Inflammatory macrophage treated with lipopolysaccharide for 4 hours (primary cell): ENCODE measurements around the gene OR10H3.
"Not testable (repeated sequence)": the region's sequence is repeated elsewhere in the genome, so short reads cannot be mapped to it uniquely, and the experiment has no call there.

Experiments used
- DNase-seq: peaks from one replicate; pipeline ENCODE4 v3.0.0-alpha.2; 2020

Gene OR10H3

GRCh38 chr19:15737722-15738121 is at the start of gene OR10H3:
Gene OR10H3 (plus strand): TSS chr19:15737985. CDS start chr19:15741393, 3,408 bp downstream.
- DNase-seq: no peak

- DNase-seq: no peak
Measured at GRCh38 chr19:15696654-15697194, 41.1 kb upstream of the OR10H3 start.

- DNase-seq: no peak
Measured at GRCh38 chr19:15701757-15702533, 35.8 kb upstream of the OR10H3 start.

GRCh38 chr19:15702534-15702930 is 35.3 kb upstream of the OR10H3 start:
- DNase-seq: peak; percentile 51

GRCh38 chr19:15714638-15715037 is 23.1 kb upstream of the OR10H3 start:
- no peak for DNase-seq

- DNase-seq: no peak
Measured at GRCh38 chr19:15715642-15716041, 22.1 kb upstream of the OR10H3 start.

GRCh38 chr19:15717809-15718208 is 20.0 kb upstream of the OR10H3 start:
- no peak for DNase-seq

GRCh38 chr19:15721268-15721667 is 16.5 kb upstream of the OR10H3 start:
- no peak for DNase-seq

GRCh38 chr19:15722956-15723355 is 14.8 kb upstream of the OR10H3 start:
- no peak for DNase-seq

GRCh38 chr19:15727724-15728123 is 10.1 kb upstream of the OR10H3 start, which contains the start of gene OR10H2:
Gene OR10H2 (plus strand): TSS chr19:15728024. CDS start chr19:15728044, 20 bp downstream.
- DNase-seq: no peak

- DNase-seq: no peak
Measured at GRCh38 chr19:15730538-15730937, 7.2 kb upstream of the OR10H3 start.

GRCh38 chr19:15732388-15732787 is 5.4 kb upstream of the OR10H3 start:
- DNase-seq: no peak

GRCh38 chr19:15733895-15734294 is 3.9 kb upstream of the OR10H3 start:
- DNase-seq: no peak

GRCh38 chr19:15740785-15741184 is 3.0 kb downstream of the OR10H3 start:
- DNase-seq: no peak

- DNase-seq: no peak
Measured at GRCh38 chr19:15748239-15748638, 10.5 kb downstream of the OR10H3 start.

- no peak for DNase-seq
Measured at GRCh38 chr19:15758379-15758778, 20.6 kb downstream of the OR10H3 start.

- DNase-seq: no peak
Measured at GRCh38 chr19:15759962-15760565, 22.3 kb downstream of the OR10H3 start.

GRCh38 chr19:15769586-15769985 is 31.8 kb downstream of the OR10H3 start:
- no peak for DNase-seq

- DNase-seq: not testable (repeated sequence)
Measured at GRCh38 chr19:15774159-15774558, 36.4 kb downstream of the OR10H3 start.

- no peak for DNase-seq
Measured at GRCh38 chr19:15775249-15775648, 37.5 kb downstream of the OR10H3 start.

GRCh38 chr19:15776264-15776663 is 38.5 kb downstream of the OR10H3 start:
- no peak for DNase-seq

GRCh38 chr19:15776991-15777970 is 39.5 kb downstream of the OR10H3 start:
- peak; percentile 8 for DNase-seq
